Chondrocyte (in vitro differentiated cells): Measurements from ENCODE around the gene ASZ1. TPM values are rescaled to one million over a fixed set of nuclear protein-coding genes. Genes with fewer than 3 reads are reported as not detected.

ENCODE experiments used
- DNase-seq: peaks from one replicate; pipeline ENCODE4 v3.0.0; 2021; ENCODE audit warnings: mixed read lengths, low spot score
- H3K27ac Mint-ChIP-seq: one replicate; pipeline ENCODE4 v1.8.0; 2021; ENCODE audit warnings: mild to moderate bottlenecking, moderate library complexity, mixed read lengths; ENCODE audit not compliant: unreplicated experiment
- H3K27me3 Mint-ChIP-seq: 2 replicates; pipeline ENCODE4 v1.8.0; 2021; ENCODE audit warnings: low read depth, mixed read lengths
- H3K36me3 Mint-ChIP-seq: 2 replicates; pipeline ENCODE4 v1.8.0; 2021; ENCODE audit warnings: low read depth, mixed read lengths
- H3K4me1 Mint-ChIP-seq: 2 replicates; pipeline ENCODE4 v1.8.0; 2021; ENCODE audit warnings: low read depth, mild to moderate bottlenecking, mixed read lengths
- H3K4me3 Mint-ChIP-seq: one replicate; pipeline ENCODE4 v1.8.0; 2021; ENCODE audit warnings: mild to moderate bottlenecking, moderate library complexity, mixed read lengths; ENCODE audit not compliant: unreplicated experiment
- H3K9me3 Mint-ChIP-seq: 2 replicates; pipeline ENCODE4 v1.8.0; 2021; ENCODE audit warnings: low read depth, mixed read lengths
- CTCF ChIP-seq: fragments of 200-600 bp; sonication (generic); IDR thresholded peaks from 2 replicates; pipeline ENCODE4 v1.5.0; 2021; ENCODE audit warnings: antibody characterized with exemption, mild to moderate bottlenecking, moderate library complexity
- total RNA-seq: library from RNA; stranded (reverse); gene quantifications from 3 replicates; pipeline ENCODE4 v1.2.1, GENCODE V29; 2021

The ASZ1 gene
- total RNA-seq, 1 donor from 2014 or later: not detected

GRCh38 chr7:117320523-117320922, 106.8 kb downstream of the ASZ1 start:
- H3K27me3 Mint-ChIP-seq: peaks cover 45% of the 10 kb centered on the region
- no peak for TF ChIP-seq CTCF
- H3K4me3 Mint-ChIP-seq: no peak overlapping the region
- DNase-seq: no peak
- H3K27ac Mint-ChIP-seq: no peak overlapping the region
- peaks cover 24% of the 10 kb centered on the region for H3K4me1 Mint-ChIP-seq
- H3K9me3 Mint-ChIP-seq: no peaks in the 10 kb centered on the region
- H3K36me3 Mint-ChIP-seq: no peaks in the 10 kb centered on the region

GRCh38 chr7:117319181-117319580, 108.1 kb downstream of the ASZ1 start:
- no peaks in the 10 kb centered on the region for H3K9me3 Mint-ChIP-seq
- no peak for DNase-seq
- H3K27me3 Mint-ChIP-seq: peaks cover 49% of the 10 kb centered on the region
- no peak overlapping the region for H3K4me3 Mint-ChIP-seq
- TF ChIP-seq CTCF: no peak
- H3K36me3 Mint-ChIP-seq: no peaks in the 10 kb centered on the region
- peaks cover 14% of the 10 kb centered on the region for H3K4me1 Mint-ChIP-seq
- no peak overlapping the region for H3K27ac Mint-ChIP-seq

GRCh38 chr7:117313582-117313981, 113.7 kb downstream of the ASZ1 start:
- Mint-ChIP-seq H3K27me3 (peaks cover 22% of the 10 kb centered on the region), H3K9me3 (no peaks in the 10 kb centered on the region), H3K27ac (no peak overlapping the region), H3K4me1 (no peaks in the 10 kb centered on the region), H3K36me3 (no peaks in the 10 kb centered on the region), H3K4me3 (no peak overlapping the region)
- TF ChIP-seq CTCF: no peak
- DNase-seq: no peak

Other genes with a start within 250 kb of the ASZ1 start
- gene WNT2, start 104.4 kb downstream of the ASZ1 start, total RNA-seq: 0.62 to 1.6 TPM (median 0.90 TPM) in 3 replicates
- gene CFTR, start 52.5 kb upstream of the ASZ1 start, total RNA-seq: not detected in 3 replicates